Stimulated activated CD4-positive, alpha-beta T cell treated with anti-CD3 and anti-CD28 coated beads, Interleukin-4, amount 100 ng/mL, for 1 hour (primary cell): ENCODE measurements around the gene KIFBP.
"Not testable (repeated sequence)": the region's sequence is repeated elsewhere in the genome, so short reads cannot be mapped to it uniquely, and the experiment has no call there.

Source experiments
- DNase-seq: peaks from one replicate; pipeline ENCODE4 v3.0.0-alpha.2; 2020

The KIFBP gene

DNA sequence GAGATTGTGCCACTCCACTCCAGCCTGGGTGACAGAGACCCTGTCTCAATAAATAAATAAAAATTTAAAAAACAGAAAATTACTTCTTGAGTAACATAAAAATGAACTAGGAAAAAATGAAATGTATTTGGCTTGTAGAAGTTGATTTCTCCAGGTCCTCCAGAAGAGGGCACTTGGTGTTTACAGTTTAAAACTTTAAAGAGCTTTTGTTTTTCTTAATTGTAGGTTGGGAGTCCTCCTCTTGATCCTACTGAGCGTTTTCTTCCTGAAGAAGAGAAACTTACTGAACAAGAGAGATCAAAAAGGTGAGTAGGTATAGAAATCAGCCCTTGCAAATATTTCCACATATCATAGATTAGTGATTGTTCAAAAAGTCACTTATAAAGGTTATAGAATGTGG is 16.2 kb downstream of the KIFBP start:
- DNase-seq, result no peak

- no peak for DNase-seq
These were observed 17.3 kb downstream of the KIFBP start for GRCh38 chr10:69005704-69006485.

DNA sequence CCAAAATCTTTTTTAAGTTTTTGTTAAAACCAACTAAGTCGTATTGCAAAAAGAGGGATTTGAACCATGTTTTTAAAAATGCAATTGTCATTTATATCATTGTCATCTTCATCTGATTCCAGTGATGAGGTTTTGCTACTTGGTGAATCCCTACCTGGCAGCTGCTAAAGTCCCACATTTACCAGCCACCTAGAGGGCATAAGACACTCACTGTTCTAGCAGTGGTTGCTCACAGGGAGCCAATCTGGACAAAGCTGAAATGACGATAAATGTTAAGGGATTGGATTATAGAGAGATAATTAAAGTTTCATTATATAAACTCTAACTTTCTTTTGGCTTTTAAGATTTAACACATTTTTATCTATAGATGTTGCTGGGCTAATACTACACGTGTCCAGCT is 18.7 kb downstream of the KIFBP start:
- DNase-seq, result no peak

GRCh38 chr10:69009360-69009759 is 20.8 kb downstream of the KIFBP start:
- DNase-seq, result no peak

DNA sequence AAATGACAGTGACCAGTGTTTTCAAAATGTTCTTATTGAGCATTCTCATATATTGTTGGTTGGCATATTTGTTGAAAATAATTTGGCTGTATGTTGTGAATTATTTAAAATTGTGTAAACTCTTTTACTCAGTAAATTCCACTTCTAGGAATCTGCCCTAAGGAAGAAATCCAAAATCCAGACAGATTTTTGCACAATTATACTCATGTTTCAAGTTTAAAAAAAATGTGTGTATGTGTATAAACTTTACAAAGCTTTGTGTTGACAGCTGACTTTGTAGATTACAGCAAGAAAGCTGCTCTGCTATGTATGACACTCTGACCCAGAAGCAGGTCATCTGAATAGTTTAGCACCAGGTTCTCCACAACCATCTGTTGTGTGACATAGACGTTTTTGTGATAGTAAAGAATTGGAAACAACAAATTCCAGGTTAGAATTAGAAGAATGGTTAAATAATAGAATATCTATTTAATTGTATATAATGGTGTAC is 21.6 kb downstream of the KIFBP start:
- no peak for DNase-seq

- DNase-seq, result not testable (repeated sequence)
These were observed 24.2 kb downstream of the KIFBP start for GRCh38 chr10:69012778-69013177.

DNA sequence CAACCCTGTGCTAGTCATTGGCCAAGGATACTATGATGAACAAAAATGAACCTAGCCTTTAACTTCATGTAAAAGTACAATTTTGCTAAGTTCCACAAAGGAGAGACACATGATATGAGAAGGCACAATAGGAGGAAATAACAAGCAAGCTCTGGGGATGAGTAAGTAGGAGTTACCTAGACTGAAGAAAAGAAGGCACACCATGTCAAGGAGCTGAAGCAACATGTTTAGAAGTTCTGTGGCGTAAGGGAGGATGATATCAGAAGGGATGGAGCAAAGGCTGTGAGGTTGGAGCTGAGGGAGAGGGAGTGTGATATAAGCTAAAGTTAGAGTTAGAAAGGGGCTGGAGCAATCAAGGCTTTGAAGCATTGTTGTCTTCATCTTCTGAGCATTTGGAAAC is 25.6 kb downstream of the KIFBP start:
- DNase-seq, result no peak

DNA sequence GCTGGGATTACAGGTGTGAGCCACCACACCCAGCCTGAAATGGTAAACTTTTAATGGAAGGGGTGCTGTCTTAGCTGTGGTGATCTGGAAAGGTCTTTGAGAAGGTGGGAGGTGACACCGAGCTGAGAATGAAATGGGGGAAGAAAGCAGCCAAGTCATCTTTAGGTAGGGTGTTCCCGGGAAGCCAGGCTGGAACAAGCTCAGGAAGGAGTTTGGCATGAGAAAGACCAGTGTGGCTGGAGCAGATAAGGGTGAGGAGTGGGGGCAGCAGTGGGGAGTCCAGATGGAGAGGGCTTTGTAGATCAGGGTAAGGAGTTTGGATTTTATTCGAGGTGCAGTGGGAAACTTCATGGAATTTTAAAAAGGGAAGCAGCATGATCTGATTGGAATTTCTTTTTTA is 30.0 kb downstream of the KIFBP start:
- DNase-seq, result no peak

DNA sequence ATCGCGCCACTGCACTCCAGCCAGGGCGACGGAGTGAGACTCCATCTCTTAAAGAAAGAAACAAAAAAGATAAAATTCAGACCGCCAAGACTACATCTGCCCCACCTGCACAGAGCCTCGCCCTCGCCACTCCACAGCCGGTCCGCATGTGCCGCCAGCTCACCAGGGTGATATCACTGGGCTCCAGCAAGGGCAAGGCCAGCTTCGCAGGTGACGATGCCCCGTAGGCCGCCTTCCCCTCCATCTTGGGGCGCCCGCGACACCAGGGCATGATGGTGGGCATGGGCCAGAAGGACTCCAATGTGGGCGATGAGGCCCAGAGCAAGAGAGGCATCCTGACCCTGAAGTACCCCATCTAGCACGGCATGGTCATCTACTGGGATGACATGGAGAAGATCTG is 34.0 kb downstream of the KIFBP start:
- no peak for DNase-seq

DNA sequence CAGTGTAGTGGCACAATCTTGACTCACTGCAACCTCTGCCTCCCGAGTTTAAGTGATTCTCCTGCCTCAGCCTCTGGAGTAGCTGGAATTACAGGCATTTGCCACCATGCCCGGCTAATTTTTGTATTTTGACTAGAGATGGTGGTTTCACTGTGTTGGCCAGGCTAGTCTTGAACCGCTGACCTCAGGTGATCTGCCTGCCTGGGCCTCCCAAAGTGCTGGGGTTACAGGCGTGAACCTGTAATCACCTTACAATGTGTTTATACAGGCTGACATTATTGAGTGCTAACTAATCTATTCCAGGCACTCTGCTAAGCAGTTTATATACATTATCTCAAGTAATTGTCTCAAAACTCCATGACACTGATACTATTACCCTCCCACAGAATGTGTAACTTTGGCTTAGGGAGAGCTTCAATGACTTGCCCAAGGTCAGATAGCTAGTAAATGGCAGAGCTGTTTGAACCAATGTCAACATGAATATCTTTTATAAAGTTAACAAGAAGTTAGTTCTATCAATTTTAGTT is 36.8 kb downstream of the KIFBP start:
- no peak for DNase-seq

DNA sequence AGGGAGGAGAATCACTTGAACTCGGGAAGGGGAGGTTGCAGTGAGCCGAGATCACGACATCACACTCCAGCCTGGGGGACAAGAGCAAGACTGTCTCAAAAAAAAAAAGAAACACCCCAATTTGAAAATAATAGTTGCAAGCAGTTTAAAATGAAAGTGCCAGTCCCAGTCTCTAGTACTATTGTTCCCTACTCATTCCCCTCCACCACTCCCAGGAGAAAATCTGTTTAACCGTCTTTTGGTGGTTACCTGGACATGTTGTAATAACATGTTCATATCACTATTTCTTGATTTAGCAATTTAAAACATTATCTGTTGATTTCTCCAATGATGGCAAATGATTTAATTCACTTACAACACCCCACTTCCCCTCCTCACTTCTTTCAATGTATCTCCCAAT is 44.7 kb downstream of the KIFBP start:
- no peak for DNase-seq

GRCh38 chr10:69037489-69037888 is 48.9 kb downstream of the KIFBP start:
- no peak for DNase-seq

- not testable (repeated sequence) for DNase-seq
These were observed 52.3 kb downstream of the KIFBP start for GRCh38 chr10:69040904-69041303.

GRCh38 chr10:69042417-69042816 is 53.8 kb downstream of the KIFBP start:
- DNase-seq, result no peak

- DNase-seq, result no peak
These were observed 54.2 kb downstream of the KIFBP start for GRCh38 chr10:69042838-69043237.

DNA sequence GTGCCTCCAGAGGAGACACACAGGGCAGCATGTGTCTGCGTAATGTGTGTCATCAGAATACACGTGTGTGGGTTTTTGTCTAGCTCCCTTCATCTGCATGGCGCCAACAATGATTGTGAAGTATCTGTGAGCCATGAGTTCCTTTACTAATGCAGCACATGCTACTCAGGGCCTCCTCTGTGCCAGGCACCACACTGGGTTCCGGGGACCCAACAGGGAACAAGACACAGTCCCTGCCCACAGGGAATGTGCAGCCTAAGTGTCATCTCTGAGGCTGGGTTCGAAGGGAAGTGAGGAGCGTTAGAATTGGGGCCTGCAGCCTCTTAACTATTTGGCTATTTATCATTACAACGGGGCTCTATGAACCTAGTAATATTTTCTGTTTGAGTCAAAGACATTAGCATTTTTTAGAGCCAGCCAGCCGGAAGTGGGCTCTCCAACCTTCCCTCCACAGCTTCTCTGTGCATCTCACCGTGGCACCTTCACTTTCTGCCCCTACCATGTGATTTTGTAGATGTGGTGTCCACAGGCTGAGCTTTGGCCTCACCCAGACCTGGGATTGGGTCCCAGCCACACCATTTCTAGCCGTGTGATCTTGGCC is 55.4 kb downstream of the KIFBP start:
- DNase-seq, result no peak

DNA sequence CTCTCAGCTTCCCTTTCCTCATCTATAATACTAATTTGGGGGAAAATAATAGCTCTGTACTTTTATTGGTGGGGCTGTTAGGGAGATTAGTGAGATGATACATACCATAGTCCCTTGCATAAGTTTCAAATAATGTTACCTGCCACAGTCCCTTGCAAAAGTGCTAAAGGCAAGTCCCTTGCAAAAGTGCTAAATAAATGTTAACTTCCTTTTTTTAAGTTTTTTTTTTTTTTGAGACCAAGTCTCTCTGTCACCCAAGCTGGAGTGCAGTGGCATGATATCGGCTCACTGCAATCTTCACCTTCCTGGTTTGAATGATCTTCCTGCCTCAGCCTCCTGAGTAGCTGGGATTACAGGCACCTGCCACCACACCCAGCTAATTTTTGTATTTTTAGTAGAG is 55.9 kb downstream of the KIFBP start:
- DNase-seq, result no peak

- DNase-seq, result no peak
These were observed 57.1 kb downstream of the KIFBP start for GRCh38 chr10:69045441-69046300.

GRCh38 chr10:69047111-69047832 is 58.7 kb downstream of the KIFBP start:
- DNase-seq, result no peak

DNA sequence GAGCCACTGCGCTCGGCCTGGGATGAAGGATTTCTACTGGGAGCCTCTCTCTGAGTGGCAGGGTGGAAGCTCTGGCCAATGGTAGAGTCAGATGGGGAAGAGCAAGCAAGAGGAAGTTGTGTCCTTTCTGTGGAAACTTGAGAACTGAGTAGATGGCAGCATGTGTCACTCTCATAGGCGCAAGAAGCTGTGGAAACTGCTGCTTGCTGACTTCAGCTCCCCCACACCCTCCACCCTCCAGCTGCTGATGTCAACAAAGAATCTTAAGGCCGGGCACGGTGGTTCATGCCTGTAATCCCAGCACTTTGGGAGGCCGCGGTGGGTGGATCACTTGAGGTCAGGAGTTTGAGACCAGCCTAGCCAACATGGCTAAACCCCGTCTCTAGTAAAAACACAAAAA is 59.5 kb downstream of the KIFBP start:
- DNase-seq, result no peak

GRCh38 chr10:69049566-69049961 is 61.0 kb downstream of the KIFBP start:
- no peak for DNase-seq

- DNase-seq, result no peak
These were observed 62.7 kb downstream of the KIFBP start for GRCh38 chr10:69051303-69051702.
